HG02981 (cell line): ENCODE results near the gene AP1M1.

ENCODE experiments used
- ATAC-seq: cut with Tn5 transposase; IDR thresholded peaks from one replicate; pipeline ENCODE4 v1.9.1; 2021; ENCODE audit warnings: mild to moderate bottlenecking, moderate library complexity; ENCODE audit not compliant: unreplicated experiment

Gene AP1M1

DNA sequence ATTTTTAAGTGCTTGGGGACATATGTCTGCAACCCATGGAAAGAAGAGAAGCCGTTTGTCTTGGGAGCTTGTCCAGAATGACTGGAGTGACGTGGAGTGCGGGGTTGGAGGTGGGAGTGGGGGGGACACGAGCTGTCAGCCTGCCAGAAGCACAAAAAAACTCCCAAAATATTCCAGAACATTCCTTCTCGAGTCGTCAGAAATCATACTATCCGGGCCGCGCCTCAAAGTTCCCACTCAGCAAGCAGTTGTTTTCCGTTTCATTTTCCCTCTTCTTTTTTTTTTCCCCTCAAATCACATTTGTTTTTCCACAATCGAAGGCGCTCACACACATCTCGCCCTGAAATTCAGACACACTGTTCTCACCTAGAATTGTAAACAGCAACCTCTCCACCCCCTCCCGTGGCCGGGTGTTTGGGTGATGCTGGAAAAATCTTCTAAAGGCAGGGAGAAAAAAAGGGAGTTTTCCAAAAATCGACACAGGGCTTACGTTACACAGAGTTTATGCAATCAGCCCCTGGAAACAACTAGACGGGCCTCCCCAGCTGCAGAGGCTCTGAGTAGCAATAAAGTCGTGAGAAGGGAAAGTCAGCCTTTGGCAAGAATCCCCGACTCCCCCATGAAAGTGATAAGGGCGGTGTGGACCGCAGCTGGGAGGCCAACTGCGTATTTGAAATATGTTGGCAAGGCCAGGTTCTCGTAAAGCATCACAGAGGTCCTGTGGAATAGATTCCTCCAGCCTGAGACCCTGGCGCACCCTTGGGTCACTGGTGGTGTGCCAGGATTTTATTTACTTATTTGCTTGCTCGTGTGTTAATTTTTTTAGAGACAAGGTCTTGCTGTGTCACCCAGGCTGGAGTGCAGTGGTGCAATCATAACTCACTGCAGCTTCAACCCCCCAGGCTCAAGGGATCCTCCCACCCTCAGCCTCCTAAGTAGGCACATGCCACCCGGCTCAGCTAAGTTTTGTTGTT, 95.7 kb downstream of the AP1M1 start:
- no peak for ATAC-seq

DNA sequence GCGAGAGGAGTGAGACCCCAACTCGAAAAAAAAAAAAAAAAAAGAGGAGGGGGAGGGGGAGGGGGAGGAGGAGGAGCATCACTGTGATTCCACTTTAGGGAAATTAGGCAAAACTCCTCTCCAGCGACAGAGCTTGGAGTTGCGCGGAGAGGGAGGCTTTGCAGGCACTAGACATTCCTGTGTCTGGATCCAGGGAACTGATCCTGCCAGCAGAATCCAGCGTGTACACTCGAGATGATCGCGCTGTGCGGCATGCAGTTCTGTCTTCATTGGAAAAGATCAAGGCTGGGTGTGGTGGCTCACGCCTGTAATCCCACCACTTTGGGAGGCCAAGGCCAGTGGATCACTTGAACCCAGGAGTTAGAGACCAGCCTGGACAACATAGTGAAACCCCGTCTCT, 97.3 kb downstream of the AP1M1 start:
- no peak for ATAC-seq
